ENCODE data around the gene VWA8.
"Not testable (repeated sequence)": the region's sequence is repeated elsewhere in the genome, so short reads cannot be mapped to it uniquely, and the experiment has no call there.

VWA8 gene

GRCh38 chr13:41941174-41941573 is 19.7 kb downstream of the VWA8 start:
- peaks cover 5% of the 10 kb centered on the region for H3K36me3 ChIP-seq (ENCODE audit: insufficient read depth, low read length)
- no peak overlapping the region for H3K4me3 ChIP-seq (ENCODE audit: low read depth in 1 of 2, low read length in 2 of 2)
- H3K4me1 ChIP-seq (ENCODE audit: insufficient read depth, low read length), result peaks cover 4% of the 10 kb centered on the region
- H3K9ac ChIP-seq (ENCODE audit: low read length), result no peak overlapping the region
- no peak overlapping the region for H3K27ac ChIP-seq (ENCODE audit: low read depth, low read length)
- H3K9me3 ChIP-seq (ENCODE audit: low read length), result peaks cover 5% of the 10 kb centered on the region
- H3K27me3 ChIP-seq (ENCODE audit: control insufficient read depth in 1 of 2, insufficient read depth in 2 of 2, low read length in 2 of 2), result no peaks in the 10 kb centered on the region

GRCh38 chr13:41939398-41939797 is 21.5 kb downstream of the VWA8 start:
- H3K27ac ChIP-seq (ENCODE audit: low read depth, low read length), result no peak overlapping the region
- peaks cover 4% of the 10 kb centered on the region for H3K4me1 ChIP-seq (ENCODE audit: insufficient read depth, low read length)
- H3K9me3 ChIP-seq (ENCODE audit: low read length), result no peaks in the 10 kb centered on the region
- H3K36me3 ChIP-seq (ENCODE audit: insufficient read depth, low read length), result peaks cover 5% of the 10 kb centered on the region
- H3K27me3 ChIP-seq (ENCODE audit: control insufficient read depth in 1 of 2, insufficient read depth in 2 of 2, low read length in 2 of 2), result no peaks in the 10 kb centered on the region
- no peak overlapping the region for H3K4me3 ChIP-seq (ENCODE audit: low read depth in 1 of 2, low read length in 2 of 2)
- no peak overlapping the region for H3K9ac ChIP-seq (ENCODE audit: low read length)

- Histone ChIP-seq H3K9me3 (ENCODE audit: low read length) (no peaks in the 10 kb centered on the region), H3K9ac (ENCODE audit: low read length) (no peak overlapping the region), H3K4me1 (ENCODE audit: insufficient read depth, low read length) (peaks cover 4% of the 10 kb centered on the region), H3K4me3 (ENCODE audit: low read depth in 1 of 2, low read length in 2 of 2) (no peak overlapping the region), H3K36me3 (ENCODE audit: insufficient read depth, low read length) (peaks cover 5% of the 10 kb centered on the region), H3K27me3 (ENCODE audit: control insufficient read depth in 1 of 2, insufficient read depth in 2 of 2, low read length in 2 of 2) (no peaks in the 10 kb centered on the region), H3K27ac (ENCODE audit: low read depth, low read length) (no peak overlapping the region)
These were observed 22.0 kb downstream of the VWA8 start for GRCh38 chr13:41938918-41939317.

- Histone ChIP-seq H3K27ac (ENCODE audit: low read depth, low read length) (no peak overlapping the region), H3K4me3 (ENCODE audit: low read depth in 1 of 2, low read length in 2 of 2) (no peak overlapping the region), H3K27me3 (ENCODE audit: control insufficient read depth in 1 of 2, insufficient read depth in 2 of 2, low read length in 2 of 2) (no peaks in the 10 kb centered on the region), H3K4me1 (ENCODE audit: insufficient read depth, low read length) (peaks cover 4% of the 10 kb centered on the region), H3K9ac (ENCODE audit: low read length) (no peak overlapping the region), H3K9me3 (ENCODE audit: low read length) (no peaks in the 10 kb centered on the region), H3K36me3 (ENCODE audit: insufficient read depth, low read length) (peaks cover 3% of the 10 kb centered on the region)
These were observed 23.5 kb downstream of the VWA8 start for GRCh38 chr13:41937388-41937787.

GRCh38 chr13:41935501-41935900 is 25.4 kb downstream of the VWA8 start:
- Histone ChIP-seq H3K27me3 (ENCODE audit: control insufficient read depth in 1 of 2, insufficient read depth in 2 of 2, low read length in 2 of 2) (no peaks in the 10 kb centered on the region), H3K9ac (ENCODE audit: low read length) (no peak overlapping the region), H3K27ac (ENCODE audit: low read depth, low read length) (no peak overlapping the region), H3K9me3 (ENCODE audit: low read length) (no peaks in the 10 kb centered on the region), H3K4me1 (ENCODE audit: insufficient read depth, low read length) (peaks cover 4% of the 10 kb centered on the region), H3K36me3 (ENCODE audit: insufficient read depth, low read length) (no peaks in the 10 kb centered on the region), H3K4me3 (ENCODE audit: low read depth in 1 of 2, low read length in 2 of 2) (no peak overlapping the region)

GRCh38 chr13:41934994-41935393 is 25.9 kb downstream of the VWA8 start:
- Histone ChIP-seq H3K4me3 (ENCODE audit: low read depth in 1 of 2, low read length in 2 of 2) (no peak overlapping the region), H3K9me3 (ENCODE audit: low read length) (no peaks in the 10 kb centered on the region), H3K9ac (ENCODE audit: low read length) (no peak overlapping the region), H3K27ac (ENCODE audit: low read depth, low read length) (no peak overlapping the region), H3K4me1 (ENCODE audit: insufficient read depth, low read length) (peaks cover 4% of the 10 kb centered on the region), H3K36me3 (ENCODE audit: insufficient read depth, low read length) (no peaks in the 10 kb centered on the region), H3K27me3 (ENCODE audit: control insufficient read depth in 1 of 2, insufficient read depth in 2 of 2, low read length in 2 of 2) (no peaks in the 10 kb centered on the region)

GRCh38 chr13:41934120-41934519 is 26.8 kb downstream of the VWA8 start:
- Histone ChIP-seq H3K27ac (ENCODE audit: low read depth, low read length) (no peak overlapping the region), H3K27me3 (ENCODE audit: control insufficient read depth in 1 of 2, insufficient read depth in 2 of 2, low read length in 2 of 2) (no peaks in the 10 kb centered on the region), H3K4me1 (ENCODE audit: insufficient read depth, low read length) (no peaks in the 10 kb centered on the region), H3K4me3 (ENCODE audit: low read depth in 1 of 2, low read length in 2 of 2) (no peak overlapping the region), H3K36me3 (ENCODE audit: insufficient read depth, low read length) (no peaks in the 10 kb centered on the region), H3K9me3 (ENCODE audit: low read length) (no peaks in the 10 kb centered on the region), H3K9ac (ENCODE audit: low read length) (no peak overlapping the region)

- no peak overlapping the region for H3K27ac ChIP-seq (ENCODE audit: low read depth, low read length)
- H3K9ac ChIP-seq (ENCODE audit: low read length), result no peak overlapping the region
- H3K4me1 ChIP-seq (ENCODE audit: insufficient read depth, low read length), result no peaks in the 10 kb centered on the region
- H3K36me3 ChIP-seq (ENCODE audit: insufficient read depth, low read length), result no peaks in the 10 kb centered on the region
- no peaks in the 10 kb centered on the region for H3K27me3 ChIP-seq (ENCODE audit: control insufficient read depth in 1 of 2, insufficient read depth in 2 of 2, low read length in 2 of 2)
- H3K4me3 ChIP-seq (ENCODE audit: low read depth in 1 of 2, low read length in 2 of 2), result no peak overlapping the region
- no peaks in the 10 kb centered on the region for H3K9me3 ChIP-seq (ENCODE audit: low read length)
These were observed 29.6 kb downstream of the VWA8 start for GRCh38 chr13:41931337-41931736.

GRCh38 chr13:41930154-41930553 is 30.8 kb downstream of the VWA8 start:
- Histone ChIP-seq H3K9ac (ENCODE audit: low read length) (no peak overlapping the region), H3K27ac (ENCODE audit: low read depth, low read length) (no peak overlapping the region), H3K27me3 (ENCODE audit: control insufficient read depth in 1 of 2, insufficient read depth in 2 of 2, low read length in 2 of 2) (no peaks in the 10 kb centered on the region), H3K4me1 (ENCODE audit: insufficient read depth, low read length) (no peaks in the 10 kb centered on the region), H3K9me3 (ENCODE audit: low read length) (peaks cover 4% of the 10 kb centered on the region), H3K4me3 (ENCODE audit: low read depth in 1 of 2, low read length in 2 of 2) (no peak overlapping the region), H3K36me3 (ENCODE audit: insufficient read depth, low read length) (no peaks in the 10 kb centered on the region)

- peaks cover 19% of the 10 kb centered on the region for H3K9me3 ChIP-seq (ENCODE audit: low read length)
- H3K4me3 ChIP-seq (ENCODE audit: low read depth in 1 of 2, low read length in 2 of 2), result no peak overlapping the region
- no peak overlapping the region for H3K27ac ChIP-seq (ENCODE audit: low read depth, low read length)
- H3K27me3 ChIP-seq (ENCODE audit: control insufficient read depth in 1 of 2, insufficient read depth in 2 of 2, low read length in 2 of 2), result no peaks in the 10 kb centered on the region
- no peaks in the 10 kb centered on the region for H3K36me3 ChIP-seq (ENCODE audit: insufficient read depth, low read length)
- H3K4me1 ChIP-seq (ENCODE audit: insufficient read depth, low read length), result no peaks in the 10 kb centered on the region
- no peak overlapping the region for H3K9ac ChIP-seq (ENCODE audit: low read length)
These were observed 32.6 kb downstream of the VWA8 start for GRCh38 chr13:41928323-41928722.

GRCh38 chr13:41925014-41925413 is 35.9 kb downstream of the VWA8 start:
- Histone ChIP-seq H3K4me1 (ENCODE audit: insufficient read depth, low read length) (no peaks in the 10 kb centered on the region), H3K27ac (ENCODE audit: low read depth, low read length) (no peak overlapping the region)

GRCh38 chr13:41922894-41923293 is 38.0 kb downstream of the VWA8 start:
- H3K9ac ChIP-seq (ENCODE audit: low read length); H3K27ac ChIP-seq (ENCODE audit: low read depth, low read length); H3K4me1 ChIP-seq (ENCODE audit: insufficient read depth, low read length); H3K27me3 ChIP-seq (ENCODE audit: control insufficient read depth in 1 of 2, insufficient read depth in 2 of 2, low read length in 2 of 2); H3K36me3 ChIP-seq (ENCODE audit: insufficient read depth, low read length); H3K4me3 ChIP-seq (ENCODE audit: low read depth in 1 of 2, low read length in 2 of 2): not testable (repeated sequence)
- peaks cover 20% of the 10 kb centered on the region for H3K9me3 ChIP-seq (ENCODE audit: low read length)

More at GRCh38 chr13:41925014-41925413, 35.9 kb downstream of the VWA8 start:
- H3K9ac ChIP-seq (ENCODE audit: low read length), result no peak overlapping the region
- H3K4me3 ChIP-seq (ENCODE audit: low read depth in 1 of 2, low read length in 2 of 2), result no peak overlapping the region
- no peaks in the 10 kb centered on the region for H3K27me3 ChIP-seq (ENCODE audit: control insufficient read depth in 1 of 2, insufficient read depth in 2 of 2, low read length in 2 of 2)
- H3K9me3 ChIP-seq (ENCODE audit: low read length), result peaks cover 20% of the 10 kb centered on the region
- H3K36me3 ChIP-seq (ENCODE audit: insufficient read depth, low read length), result no peaks in the 10 kb centered on the region

Data from muscle layer of colon (tissue), 2 donors.